Fibroblast of skin of right quadriceps (primary cell): ENCODE data around the gene PDCD1LG2.
"Not testable (repeated sequence)": the region's sequence is repeated elsewhere in the genome, so short reads cannot be mapped to it uniquely, and the experiment has no call there.

Experiments used
- DNase-seq: peaks from one replicate; pipeline ENCODE4 v3.0.0-alpha.2; 2013

PDCD1LG2 gene

DNA sequence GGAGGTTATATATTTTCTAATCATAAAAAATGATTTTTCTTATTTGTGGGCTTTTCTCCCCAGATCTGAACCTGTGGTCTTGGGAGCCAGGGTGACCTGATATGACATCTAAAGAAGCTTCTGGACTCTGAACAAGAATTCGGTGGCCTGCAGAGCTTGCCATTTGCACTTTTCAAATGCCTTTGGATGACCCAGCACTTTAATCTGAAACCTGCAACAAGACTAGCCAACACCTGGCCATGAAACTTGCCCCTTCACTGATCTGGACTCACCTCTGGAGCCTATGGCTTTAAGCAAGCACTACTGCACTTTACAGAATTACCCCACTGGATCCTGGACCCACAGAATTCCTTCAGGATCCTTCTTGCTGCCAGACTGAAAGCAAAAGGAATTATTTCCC, 59.6 kb downstream of the PDCD1LG2 start:
- no peak for DNase-seq

DNA sequence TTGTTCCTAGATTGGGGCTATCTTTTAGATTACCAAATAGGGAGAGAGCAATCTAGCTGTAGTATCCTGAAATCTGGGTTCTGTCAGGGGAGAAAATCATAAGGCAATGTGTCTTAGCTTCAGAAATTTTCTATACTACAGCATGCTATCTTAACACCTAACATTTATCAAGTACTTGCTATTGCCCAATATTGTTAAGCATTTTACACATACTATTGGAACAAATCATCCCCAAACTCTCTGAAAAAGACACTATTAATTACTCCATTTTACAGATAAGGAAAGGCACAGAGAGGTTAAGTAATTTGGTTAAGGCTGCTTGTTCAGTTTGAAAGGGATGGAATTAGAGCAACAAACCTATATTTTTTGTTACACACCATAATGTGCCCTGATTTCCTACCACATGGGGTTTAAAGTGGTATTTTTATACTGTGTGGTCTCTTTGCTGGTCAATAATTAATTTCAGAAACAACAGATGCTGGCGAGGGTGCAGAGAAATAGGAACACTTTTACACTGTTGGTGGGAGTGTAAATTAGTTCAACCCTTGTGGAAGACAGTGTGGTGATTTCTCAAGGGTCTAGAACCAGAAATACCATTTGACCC, 61.4 kb downstream of the PDCD1LG2 start:
- DNase-seq: no peak

DNA sequence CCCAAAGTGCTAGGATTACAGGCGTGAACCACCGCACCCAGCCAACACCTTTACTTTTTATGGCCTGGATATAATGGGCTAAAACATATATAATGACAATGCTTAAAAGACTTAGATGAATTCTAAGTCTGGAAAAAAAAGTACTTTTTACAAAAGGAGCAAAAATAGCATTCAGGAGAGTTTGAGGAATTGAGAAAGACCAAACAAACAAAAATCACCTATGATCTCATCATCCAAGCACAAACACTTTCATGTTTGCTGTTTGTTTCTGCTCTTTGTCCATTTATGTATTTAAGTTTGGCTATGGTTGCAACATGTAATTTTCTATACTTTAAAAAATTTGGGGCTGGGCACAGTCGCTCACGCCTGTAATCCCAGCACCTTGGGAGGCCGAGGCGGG, 63.8 kb downstream of the PDCD1LG2 start:
- DNase-seq: no peak

DNA sequence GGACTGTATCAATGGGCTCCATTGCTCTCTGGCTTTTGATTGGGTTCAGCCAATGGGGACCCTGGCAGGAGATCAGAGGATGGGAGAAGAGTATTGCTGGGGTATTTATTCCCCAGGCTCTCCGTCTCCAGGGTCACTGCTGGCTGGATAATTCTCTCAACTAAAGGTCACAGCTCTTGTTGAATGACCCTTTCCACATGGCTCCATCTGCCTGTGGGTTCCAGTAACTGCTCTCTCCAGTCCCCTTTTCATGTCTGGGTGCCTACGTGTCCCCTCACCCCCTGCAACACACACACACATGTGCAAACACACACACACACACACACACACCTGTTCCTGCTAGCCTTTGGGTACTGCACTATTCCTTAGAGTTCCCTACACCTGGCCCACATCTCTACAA, 64.7 kb downstream of the PDCD1LG2 start:
- no peak for DNase-seq

DNA sequence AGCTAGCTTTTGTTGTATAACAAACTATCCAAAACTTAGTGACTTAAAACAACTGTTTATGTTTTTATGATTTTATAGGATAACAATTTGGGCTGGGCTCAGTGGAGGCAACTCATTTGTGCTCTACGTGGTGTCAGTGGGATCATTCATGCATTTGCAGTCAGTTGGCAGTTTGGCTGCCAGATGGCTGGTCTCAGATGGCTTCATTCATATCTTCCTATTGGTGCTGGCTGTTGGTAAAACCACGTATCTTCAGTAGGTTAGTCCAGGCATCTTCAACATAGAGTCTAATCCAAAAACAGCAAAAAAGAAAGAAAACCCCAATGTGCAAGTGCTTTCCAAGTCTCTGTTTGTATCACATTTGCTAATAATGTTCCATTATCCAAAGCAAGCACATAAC, 66.9 kb downstream of the PDCD1LG2 start:
- DNase-seq: no peak

DNA sequence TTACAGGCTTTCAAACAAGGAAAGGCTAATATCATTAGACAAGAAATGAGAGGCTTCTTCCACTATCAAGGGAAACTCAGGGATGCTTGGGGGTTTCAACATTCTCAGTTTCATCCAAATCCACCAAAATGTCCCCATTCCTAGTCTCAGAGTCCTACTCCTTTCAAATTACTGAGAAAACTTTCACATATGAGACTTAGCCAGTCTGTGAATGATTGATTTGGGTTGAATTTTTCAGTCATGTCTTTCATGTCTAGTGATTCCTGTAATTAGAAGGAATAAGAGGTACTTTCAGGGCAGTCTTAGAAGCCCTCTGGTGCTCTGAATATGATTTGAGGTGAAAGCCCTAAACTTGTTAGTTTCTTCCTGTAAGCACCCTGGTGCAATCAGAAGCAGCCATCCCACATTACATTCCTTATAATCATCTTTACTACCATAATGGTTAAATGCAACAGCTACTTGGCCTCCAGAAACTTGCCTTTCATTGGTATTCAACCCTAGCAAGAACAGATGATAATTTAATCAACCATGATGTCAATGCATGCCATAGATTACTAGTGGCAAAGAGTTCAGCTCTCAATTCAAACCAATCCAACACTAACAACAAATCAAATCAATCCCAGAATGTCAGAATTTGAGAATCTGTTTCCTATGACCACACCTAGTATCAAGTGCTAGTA, 67.8 kb downstream of the PDCD1LG2 start:
- DNase-seq: peak; percentile 34

DNA sequence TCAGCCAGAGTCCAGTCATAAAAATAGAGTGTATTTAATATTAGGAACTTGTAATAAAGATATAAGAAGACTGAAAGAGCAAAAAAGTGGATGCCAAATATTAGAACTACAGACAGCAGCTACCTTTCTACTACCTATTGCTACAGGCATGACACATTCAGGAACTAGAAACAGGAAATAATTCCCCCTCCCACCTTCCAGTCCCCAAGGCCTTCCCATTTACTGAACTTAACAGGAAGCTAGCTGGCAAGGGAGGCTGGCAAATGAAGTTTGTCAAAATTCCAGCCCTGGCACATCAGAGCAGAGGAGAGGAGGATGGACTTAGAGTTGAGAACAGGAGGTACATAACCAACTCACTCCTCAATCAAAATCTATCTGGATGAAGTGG, 68.4 kb downstream of the PDCD1LG2 start:
- no peak for DNase-seq

DNA sequence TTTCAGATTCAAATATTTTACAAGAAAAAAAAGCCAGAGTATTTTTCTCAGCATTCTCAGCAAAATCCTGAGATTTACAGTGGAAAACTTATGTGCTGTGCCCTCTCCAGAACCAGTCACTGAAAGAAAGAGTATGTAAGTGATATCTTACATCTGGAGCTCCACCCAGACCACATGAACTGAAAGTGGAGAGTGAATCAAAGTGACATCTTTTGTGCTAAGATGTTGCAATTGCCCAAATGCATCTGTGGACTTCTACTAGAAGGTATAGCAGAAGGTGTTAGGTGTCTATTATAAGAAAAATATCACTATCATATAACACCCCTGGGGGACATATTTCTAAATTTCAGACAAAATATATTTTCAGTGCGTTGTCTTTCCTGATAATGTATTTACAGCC, 69.5 kb downstream of the PDCD1LG2 start:
- DNase-seq: no peak

DNA sequence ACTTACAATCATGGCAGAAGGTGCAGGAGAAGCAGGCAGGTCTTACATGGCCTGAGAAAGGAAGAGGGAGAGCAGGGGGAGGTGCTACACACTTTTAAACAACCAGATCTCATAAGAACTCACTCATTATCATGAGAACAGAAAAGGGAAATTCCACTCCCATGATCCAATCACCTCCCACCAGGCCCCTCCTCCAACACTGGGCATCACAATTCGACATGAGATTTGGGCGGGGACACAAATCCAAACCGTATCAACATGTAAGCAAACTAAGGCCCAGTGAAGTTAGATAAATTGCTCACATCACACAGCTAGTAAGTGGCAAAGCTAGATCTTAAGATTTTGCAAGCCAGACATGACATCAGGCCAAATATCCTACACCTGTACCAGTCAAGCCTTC, 70.3 kb downstream of the PDCD1LG2 start:
- DNase-seq: no peak

DNA sequence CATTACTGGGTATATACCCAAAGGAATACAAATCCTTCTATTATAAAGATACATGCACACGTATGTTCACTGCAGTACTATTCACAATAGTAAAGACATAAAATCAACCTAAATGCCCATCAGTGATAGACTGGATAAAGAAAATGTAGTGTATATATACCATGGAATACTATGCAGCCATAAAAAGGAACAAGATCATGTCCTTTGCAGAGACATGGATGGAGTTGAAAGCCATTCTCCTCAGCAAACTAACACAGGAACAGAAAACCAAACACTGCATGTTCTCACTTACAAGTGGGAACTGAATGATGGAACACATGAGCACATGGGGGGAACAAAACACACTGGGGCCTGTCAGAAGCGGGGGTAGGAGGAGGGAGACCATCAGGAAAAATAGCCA, 71.4 kb downstream of the PDCD1LG2 start:
- not testable (repeated sequence) for DNase-seq

DNA sequence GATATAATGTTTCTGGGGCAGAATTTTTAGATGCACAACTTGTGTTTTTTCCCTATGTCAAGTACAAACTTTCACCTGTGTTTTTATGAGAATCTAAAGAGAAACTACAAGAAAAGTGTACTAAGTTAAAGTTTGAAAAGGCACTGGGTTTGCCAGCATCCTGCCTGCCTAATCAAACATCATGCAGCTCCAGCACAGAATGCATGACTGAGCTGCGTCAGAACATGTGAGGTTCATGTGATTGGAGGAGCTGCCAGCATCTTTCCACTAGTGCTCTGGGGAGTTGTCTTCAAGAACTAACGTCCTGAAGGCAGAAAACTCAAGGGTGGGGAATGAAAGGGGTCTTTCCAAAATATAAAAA, 72.5 kb downstream of the PDCD1LG2 start:
- peak; percentile 72 for DNase-seq

DNA sequence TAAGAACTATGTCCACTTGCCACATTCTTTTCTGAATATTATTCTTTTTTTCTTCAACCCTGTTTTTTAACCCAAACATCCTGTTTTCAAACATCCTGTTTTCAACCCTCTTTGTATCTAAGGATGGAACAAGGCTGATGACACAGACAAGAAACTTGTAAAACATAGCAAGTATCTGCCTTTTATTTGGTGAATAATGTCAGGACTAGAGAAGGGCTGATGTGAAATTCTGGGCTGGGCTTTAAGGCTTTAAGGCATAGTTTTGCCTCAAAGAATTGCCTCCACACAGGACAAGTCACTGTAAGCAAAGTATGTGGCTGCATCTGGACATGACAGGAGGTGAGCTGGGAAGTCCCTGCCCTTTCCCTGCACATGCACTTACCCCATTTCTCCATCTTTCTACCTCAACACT, 76.1 kb downstream of the PDCD1LG2 start:
- peak; percentile 81 for DNase-seq

DNA sequence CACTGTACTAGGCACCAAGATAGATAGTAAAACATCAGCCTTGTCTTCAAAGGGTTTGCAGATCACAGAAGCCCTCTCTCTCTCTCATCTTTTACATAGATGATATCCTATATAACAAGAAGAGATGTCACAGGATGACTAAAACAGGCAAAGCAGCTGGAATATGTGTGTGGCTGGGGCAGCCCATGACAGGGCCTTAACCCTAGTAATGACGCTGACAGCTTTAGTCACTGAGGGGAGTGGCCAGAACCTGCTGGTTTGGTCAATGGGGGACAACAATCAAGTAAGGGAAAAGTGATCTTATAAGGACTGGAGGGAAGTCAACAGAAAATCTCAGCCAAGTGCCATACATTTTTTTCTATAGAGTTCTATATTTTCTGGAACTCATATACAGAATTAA, 76.7 kb downstream of the PDCD1LG2 start:
- peak; percentile 87 for DNase-seq

DNA sequence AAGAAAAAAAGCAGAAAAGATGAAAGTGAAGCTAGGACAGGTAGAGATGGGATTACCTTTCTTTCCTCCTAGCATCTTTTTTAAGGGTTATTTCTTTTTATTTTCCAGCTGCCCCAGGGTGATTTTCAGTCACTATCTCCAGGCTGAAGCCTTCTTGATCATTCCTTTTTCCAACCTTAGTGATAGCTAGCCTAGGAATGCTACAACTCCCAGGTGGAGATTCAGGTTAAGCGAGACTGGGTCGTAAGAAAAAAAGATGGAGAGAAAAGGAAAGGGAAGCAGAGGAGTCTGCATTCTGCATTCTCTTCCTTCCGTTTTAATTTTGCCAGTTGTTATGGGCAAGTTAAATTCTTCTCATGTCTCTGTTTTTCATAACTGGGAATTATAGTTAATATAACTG, 81.9 kb downstream of the PDCD1LG2 start:
- DNase-seq: no peak

DNA sequence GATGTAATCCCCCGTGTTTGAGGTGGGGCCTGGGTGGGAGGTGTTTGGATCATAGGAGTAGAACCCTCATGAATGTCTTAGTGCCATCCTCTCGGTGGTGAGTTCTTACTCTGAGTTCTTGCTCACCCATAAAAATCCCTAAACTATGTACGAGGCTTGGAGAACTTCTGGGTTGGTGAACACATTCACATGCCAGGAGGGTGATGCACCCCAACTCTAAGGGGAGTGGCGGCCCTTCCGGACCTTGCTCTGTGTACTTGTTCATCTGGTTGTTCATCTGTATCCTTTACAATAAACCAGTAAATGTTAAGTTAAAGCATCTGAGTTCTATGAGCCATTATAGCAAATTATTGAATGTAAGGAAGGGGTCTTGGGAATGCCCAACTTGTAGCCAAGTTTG, 82.6 kb downstream of the PDCD1LG2 start:
- no peak for DNase-seq

DNA sequence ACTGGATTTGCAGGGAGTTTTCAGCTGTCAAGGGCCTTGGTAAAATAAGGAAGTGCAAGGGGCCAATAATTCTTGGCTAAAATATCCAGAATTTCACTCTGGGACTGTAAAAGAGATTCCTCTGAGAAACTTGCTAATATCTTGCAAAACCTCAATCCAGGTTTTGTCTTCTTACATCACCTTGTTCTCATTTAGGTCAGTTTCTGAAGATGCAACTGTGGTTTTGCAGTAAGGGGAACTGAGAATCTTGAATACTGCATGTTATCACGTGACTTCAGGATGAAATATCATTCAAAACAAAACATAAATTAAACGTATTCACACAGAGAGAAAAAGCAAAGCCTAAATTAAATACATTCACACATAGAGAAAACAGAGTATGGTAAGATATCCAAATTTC, 83.6 kb downstream of the PDCD1LG2 start:
- DNase-seq: no peak

DNA sequence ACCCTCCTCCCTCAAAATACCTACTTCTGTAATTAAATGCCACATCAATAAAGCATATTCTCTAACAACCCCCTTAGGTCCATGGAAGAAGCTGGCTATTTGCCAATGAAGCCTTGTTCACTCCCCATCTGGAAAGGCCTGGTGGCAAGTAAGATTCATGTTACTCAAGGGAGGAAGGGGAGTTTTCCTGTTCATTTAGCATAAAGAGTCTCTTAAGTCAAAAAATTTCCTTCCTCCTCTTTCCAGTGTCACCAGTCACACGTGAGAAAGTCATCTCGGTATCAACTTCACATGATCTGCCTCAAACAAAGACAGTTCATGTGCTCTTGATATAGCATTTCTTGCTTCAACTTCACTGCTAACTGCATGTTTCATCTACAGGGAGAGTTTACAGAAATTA, 85.8 kb downstream of the PDCD1LG2 start:
- no peak for DNase-seq

DNA sequence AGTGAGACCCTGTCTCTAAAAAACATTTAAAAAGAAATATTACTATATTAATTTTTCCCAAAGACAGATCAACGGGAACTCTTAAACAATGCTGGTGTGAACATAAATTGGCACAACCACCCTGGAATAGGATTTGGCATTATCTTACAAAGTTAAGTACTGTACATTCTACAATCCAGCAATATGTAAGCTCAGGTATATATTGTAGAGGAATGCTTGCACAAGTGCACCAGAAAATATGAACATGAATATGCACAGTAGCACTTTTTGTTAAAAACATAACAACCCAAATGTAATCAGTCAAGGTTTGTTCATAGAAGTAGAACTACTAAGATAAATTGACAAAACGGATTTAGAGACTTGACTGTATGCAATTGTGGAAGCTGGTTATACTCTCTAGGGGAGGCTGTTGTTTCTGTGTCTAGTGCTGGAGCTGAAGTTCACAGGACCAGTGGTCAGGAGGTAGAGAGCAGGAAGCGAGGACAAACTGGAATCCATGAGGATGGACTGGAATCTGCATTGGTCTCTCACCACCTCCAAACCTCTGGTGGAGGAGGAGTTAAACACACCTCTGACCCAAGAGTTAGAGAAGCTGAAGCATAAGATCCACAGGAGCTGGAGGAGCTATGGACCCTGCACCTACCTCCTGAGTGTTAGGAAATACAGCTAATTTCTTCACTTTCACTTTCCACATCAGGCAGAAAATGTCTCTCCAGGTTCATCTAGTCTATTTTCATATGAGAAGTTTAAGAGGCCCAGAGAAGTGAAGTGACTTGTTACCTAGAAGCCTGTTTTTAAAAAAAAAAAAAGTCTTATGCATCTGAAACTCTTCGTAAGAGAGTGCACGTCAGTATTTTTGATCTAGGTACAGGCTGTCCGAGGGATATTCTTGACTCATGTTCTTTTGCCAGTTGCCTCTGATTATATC, 98.2 kb downstream of the PDCD1LG2 start:
- no peak for DNase-seq

DNA sequence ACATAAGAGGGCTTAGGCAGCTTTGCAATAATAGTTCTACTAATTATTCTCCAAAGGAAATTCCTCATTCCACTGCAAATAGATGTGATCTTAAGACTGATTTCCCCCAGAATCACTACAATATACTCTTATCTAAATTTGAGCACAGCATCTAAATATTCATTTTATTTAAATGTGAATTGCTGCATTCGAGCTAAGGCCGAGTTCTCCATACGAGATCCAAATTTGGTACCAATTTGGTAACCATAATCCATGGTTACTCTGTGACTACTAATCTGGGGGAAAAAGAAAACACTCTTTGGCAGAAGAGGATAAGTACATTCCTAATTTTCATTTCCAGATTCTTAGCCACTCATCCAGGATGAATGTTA, 98.9 kb downstream of the PDCD1LG2 start:
- no peak for DNase-seq

DNA sequence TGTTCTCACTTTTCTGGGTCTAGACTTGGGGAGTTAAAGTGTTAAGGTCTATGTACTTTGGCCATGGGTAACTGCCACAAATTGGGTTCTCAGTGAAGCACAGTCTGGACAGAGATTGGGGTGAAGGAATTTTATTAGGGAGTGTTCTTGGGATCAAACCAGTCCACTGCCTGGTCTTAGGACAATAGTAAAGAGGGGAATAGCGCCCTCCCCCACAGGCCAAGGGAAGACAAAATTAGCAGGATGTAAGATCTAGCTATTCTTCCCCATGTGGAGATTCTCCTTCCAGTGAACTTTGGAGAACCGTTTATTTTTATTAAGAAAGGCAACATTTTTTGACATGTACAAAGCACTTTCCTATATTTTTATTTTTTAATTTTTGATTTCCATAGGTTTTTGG, 100.2 kb downstream of the PDCD1LG2 start:
- no peak for DNase-seq

DNA sequence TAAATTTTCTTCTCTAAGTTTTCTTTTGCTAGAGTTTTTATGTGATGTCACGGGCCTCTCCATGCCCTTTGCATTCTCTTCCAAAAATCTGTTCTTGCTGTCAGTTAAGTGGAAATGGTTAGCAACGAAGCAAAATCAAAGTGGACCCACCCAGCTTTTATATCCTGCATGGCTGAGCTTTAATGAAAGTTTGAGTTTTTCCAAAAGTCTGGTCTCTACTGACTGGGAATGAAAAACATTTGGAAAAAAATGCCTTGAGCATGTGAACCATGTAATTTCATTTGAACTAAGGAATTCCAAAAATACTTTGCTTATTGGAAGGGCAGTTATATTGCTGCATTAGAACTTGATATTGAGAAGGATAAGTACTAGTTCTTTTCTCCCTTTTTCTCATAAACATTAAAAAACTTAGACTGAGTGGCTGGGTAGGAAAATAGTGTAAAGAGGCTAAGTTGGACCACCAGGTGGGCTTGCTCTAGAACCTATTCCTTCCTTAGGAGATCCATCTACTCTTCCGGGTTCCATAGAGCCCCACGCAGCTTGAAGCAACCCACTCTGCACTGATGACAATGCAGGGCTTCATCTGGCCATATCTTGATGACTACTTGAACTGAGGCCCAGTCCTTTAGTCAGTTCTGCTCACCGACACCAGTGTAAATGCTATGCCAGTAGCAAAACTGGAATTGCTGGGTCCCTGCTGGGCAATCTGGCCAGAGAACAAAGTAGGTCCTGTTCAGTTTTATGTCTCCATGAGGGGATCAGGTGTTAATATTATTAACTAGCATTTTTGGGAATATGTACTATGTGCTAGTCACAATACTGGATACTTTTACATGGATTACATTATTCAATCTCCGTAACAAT, 101.2 kb downstream of the PDCD1LG2 start:
- DNase-seq: peak; percentile 21

DNA sequence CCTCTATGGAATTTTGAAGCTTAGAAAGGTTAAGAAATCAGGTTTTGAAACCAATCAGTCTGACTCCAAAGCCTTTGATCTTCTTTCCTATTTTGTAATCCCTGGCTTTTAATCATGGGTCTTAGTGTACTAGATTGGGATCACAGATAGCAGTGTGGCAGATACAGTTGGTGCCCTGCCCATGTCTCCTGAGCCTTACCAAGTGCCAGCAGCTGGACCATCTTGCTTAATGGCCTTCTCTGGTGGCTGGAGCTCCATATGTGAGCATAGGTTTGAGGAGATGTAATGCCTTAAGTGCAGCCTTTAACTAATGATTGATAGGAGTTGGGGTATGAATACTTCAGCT, 101.8 kb downstream of the PDCD1LG2 start:
- no peak for DNase-seq

DNA sequence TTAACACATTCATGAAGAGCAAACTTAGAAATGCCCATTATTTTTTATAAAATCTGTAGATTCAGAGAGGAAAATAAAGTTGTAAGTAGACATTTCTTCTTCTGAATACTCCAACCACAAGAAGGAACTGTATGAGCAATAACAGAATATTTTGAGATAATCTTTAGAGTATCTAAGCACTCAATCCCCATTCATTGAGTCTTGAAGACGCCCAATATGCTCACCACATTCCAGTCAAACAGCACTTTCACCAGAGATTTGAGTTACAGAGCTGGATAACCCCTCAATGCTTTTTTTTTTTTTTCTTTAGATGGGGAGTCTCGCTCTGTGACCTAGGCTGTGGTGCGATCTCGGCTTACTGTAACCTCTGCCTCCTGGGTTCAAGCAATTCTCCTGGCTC, 103.9 kb downstream of the PDCD1LG2 start:
- no peak for DNase-seq
